SU-DHL-6 (cell line): ENCODE measurements around the gene DND1.

Source experiments
- H2AFZ ChIP-seq: fragments of 200-600 bp; sonication (generic); 2 replicates; pipeline ENCODE4 v1.6.1; 2014; ENCODE audit warnings: low read depth, mild to moderate bottlenecking, moderate library complexity, mixed read lengths, antibody characterized with exemption, low read length; ENCODE audit not compliant: severe bottlenecking
- H3F3A ChIP-seq: fragments of 200-600 bp; shearing (Covaris generic); 2 replicates; pipeline ENCODE4 v1.6.0; 2016; ENCODE audit warnings: antibody characterized with exemption, mild to moderate bottlenecking; ENCODE audit not compliant: insufficient read depth
- H3K27ac ChIP-seq: fragments of 200-600 bp; sonication (generic); 2 replicates; pipeline ENCODE4 v1.5.1; 2016; ENCODE audit warnings: low read depth, mild to moderate bottlenecking, low read length, moderate library complexity, mixed read lengths
- H3K27me3 ChIP-seq: fragments of 200-600 bp; sonication (generic), shearing (Covaris generic); 2 replicates; pipeline ENCODE4 v1.6.0; 2014; ENCODE audit warnings: mild to moderate bottlenecking, low read length
- H3K36me3 ChIP-seq: fragments of 200-600 bp; sonication (generic); 2 replicates; pipeline ENCODE4 v1.6.1; 2014; ENCODE audit warnings: mild to moderate bottlenecking, low read length, mixed read lengths
- H3K4me2 ChIP-seq: fragments of 300-600, 200-600 bp; shearing (Covaris generic), sonication (generic); 2 replicates; pipeline ENCODE4 v1.6.0; 2014; ENCODE audit warnings: low read length, low read depth, mild to moderate bottlenecking; ENCODE audit not compliant: poor library complexity, severe bottlenecking
- H3K4me3 ChIP-seq: fragments of 200-600 bp; sonication (generic); 2 replicates; pipeline ENCODE4 v1.5.1; 2014; ENCODE audit warnings: antibody characterized with exemption, low read length, mild to moderate bottlenecking, mixed read lengths; ENCODE audit not compliant: insufficient read depth, poor library complexity, severe bottlenecking
- H3K79me2 ChIP-seq: fragments of 200-600 bp; sonication (generic); 2 replicates; pipeline ENCODE4 v1.6.1; 2014; ENCODE audit warnings: mild to moderate bottlenecking, low read length, moderate library complexity; ENCODE audit not compliant: insufficient read depth
- H3K9ac ChIP-seq: fragments of 200-600 bp; sonication (generic); 2 replicates; pipeline ENCODE4 v1.7.0; 2014; ENCODE audit warnings: mild to moderate bottlenecking, low read length
- H3K9me2 ChIP-seq: fragments of 200-600 bp; sonication (generic); replicated peaks from 2 replicates; pipeline ENCODE4 v1.6.1; 2014; ENCODE audit warnings: low read length; ENCODE audit not compliant: insufficient read depth
- H3K9me3 ChIP-seq: fragments of 200-600 bp; sonication (generic); 2 replicates; pipeline ENCODE4 v1.6.1; 2014; ENCODE audit warnings: low read length, mixed read lengths; ENCODE audit not compliant: insufficient read depth
- H4K20me1 ChIP-seq: fragments of 200-600 bp; sonication (generic); 2 replicates; pipeline ENCODE4 v1.6.1; 2014; ENCODE audit warnings: low read depth, mild to moderate bottlenecking, antibody characterized with exemption, low read length, moderate library complexity, mixed read lengths
- EZH2phosphoT487 ChIP-seq: fragments of 200-600 bp; sonication (generic), shearing (Covaris generic); conservative IDR thresholded peaks from 2 replicates; pipeline ENCODE4 v1.6.1; 2018; ENCODE audit warnings: mild to moderate bottlenecking, antibody characterized with exemption, low read length, moderate library complexity, mixed read lengths
- TF ChIP-seq, protein P1 (sequence below): fragments of 200-600 bp; sonication (generic); IDR thresholded peaks from one replicate; pipeline ENCODE4 v1.5.1; 2017; ENCODE audit warnings: antibody characterized with exemption, mild to moderate bottlenecking, low read length, moderate library complexity; ENCODE audit not compliant: insufficient read depth, poor library complexity, severe bottlenecking

Gene DND1

DNA sequence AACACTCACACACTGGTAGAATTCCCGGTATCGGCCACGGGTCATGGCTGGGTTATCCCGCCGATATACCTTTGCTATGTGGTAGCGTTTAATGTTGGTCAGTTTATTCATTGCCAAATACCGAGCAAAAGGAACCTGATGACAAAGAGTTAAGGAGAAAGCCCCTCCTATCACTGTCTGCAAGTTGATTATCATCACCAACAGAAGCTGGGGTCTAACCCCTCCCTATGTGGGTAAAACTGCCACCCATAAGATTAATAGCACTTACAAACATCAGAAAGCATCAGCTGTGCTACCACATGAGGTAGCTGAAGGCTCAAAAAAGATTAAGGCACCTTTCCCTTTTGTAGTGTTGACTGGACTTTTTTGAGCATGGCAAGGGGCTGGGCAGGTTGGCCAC, 5.6 kb upstream of the DND1 start:
- Histone ChIP-seq H3K27ac (no peak overlapping the region), H4K20me1 (no peaks in the 10 kb centered on the region), H3K9ac (no peak overlapping the region), H3K4me2 (no peak overlapping the region), H3K4me3 (no peak overlapping the region), H3K9me3 (no peaks in the 10 kb centered on the region), H3K27me3 (no peaks in the 10 kb centered on the region), H3K79me2 (no peaks in the 10 kb centered on the region), H2AFZ (no peak overlapping the region), H3F3A (no peaks in the 10 kb centered on the region), H3K9me2 (no peaks in the 10 kb centered on the region), H3K36me3 (peaks cover 6% of the 10 kb centered on the region; the same call in 1 of the 2 replicates)
- TF ChIP-seq EZH2phosphoT487: no peak
- TF ChIP-seq, protein P1, sequence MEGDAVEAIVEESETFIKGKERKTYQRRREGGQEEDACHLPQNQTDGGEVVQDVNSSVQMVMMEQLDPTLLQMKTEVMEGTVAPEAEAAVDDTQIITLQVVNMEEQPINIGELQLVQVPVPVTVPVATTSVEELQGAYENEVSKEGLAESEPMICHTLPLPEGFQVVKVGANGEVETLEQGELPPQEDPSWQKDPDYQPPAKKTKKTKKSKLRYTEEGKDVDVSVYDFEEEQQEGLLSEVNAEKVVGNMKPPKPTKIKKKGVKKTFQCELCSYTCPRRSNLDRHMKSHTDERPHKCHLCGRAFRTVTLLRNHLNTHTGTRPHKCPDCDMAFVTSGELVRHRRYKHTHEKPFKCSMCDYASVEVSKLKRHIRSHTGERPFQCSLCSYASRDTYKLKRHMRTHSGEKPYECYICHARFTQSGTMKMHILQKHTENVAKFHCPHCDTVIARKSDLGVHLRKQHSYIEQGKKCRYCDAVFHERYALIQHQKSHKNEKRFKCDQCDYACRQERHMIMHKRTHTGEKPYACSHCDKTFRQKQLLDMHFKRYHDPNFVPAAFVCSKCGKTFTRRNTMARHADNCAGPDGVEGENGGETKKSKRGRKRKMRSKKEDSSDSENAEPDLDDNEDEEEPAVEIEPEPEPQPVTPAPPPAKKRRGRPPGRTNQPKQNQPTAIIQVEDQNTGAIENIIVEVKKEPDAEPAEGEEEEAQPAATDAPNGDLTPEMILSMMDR: no peak

DNA sequence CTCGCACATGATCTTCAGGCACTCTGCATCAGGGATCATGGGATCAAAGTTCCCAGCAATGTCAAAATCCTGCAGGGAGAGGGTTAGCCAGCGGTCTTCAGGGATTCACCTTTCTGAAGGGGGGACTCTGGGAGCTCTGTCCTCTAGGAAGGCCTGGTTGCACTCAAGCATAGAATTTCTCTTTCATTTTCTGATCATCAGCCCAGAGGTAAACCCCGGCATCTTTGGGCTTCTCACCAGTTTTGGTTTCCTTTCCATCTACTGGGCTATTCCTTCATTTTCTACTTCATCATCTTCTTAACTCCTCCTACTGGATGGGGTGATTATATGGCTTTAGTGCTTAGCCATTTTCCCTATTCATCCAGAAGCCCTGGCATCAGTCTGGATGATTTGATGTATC, 4.6 kb upstream of the DND1 start:
- H3K9ac ChIP-seq: no peak overlapping the region
- no peaks in the 10 kb centered on the region for H4K20me1 ChIP-seq
- no peak overlapping the region for H3K27ac ChIP-seq
- no peaks in the 10 kb centered on the region for H3K9me2 ChIP-seq
- peaks cover 3% of the 10 kb centered on the region; the same call in 1 of the 2 replicates for H3K36me3 ChIP-seq
- H3K27me3 ChIP-seq: no peaks in the 10 kb centered on the region
- H3F3A ChIP-seq: no peaks in the 10 kb centered on the region
- H3K4me3 ChIP-seq: no peak overlapping the region
- no peak overlapping the region for H3K4me2 ChIP-seq
- H3K9me3 ChIP-seq: no peaks in the 10 kb centered on the region
- no peak for TF ChIP-seq EZH2phosphoT487
- TF ChIP-seq, protein P1: no peak
- no peaks in the 10 kb centered on the region for H3K79me2 ChIP-seq
- no peak overlapping the region for H2AFZ ChIP-seq

DNA sequence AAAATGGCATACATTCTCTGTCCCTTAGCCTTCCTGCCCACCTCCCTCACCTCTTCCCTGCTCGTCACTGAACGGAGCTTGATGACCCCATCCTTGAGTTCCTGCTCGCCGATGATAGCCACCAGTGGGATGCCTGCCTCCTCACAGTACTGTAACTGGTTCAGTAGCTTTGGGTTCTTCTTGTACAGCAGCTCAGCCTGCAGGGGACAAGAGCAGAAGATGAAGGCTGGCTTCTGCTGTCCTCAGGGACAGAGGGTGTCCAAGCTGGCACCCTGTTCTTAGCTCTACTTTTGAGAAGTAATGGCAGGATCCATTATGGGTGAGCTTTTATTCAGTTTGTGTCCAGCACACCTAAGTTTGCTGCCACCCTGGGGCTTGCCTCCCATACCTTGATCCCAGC, 1.3 kb upstream of the DND1 start:
- no peak overlapping the region for H2AFZ ChIP-seq
- no peaks in the 10 kb centered on the region for H3K27me3 ChIP-seq
- TF ChIP-seq, protein P1: no peak
- TF ChIP-seq EZH2phosphoT487: no peak
- H3F3A ChIP-seq: no peaks in the 10 kb centered on the region
- H3K9me2 ChIP-seq: no peaks in the 10 kb centered on the region
- no peaks in the 10 kb centered on the region for H4K20me1 ChIP-seq
- no peak overlapping the region for H3K4me2 ChIP-seq
- no peak overlapping the region for H3K4me3 ChIP-seq
- H3K79me2 ChIP-seq: no peaks in the 10 kb centered on the region
- H3K9ac ChIP-seq: no peak overlapping the region
- no peak overlapping the region for H3K27ac ChIP-seq
- no peaks in the 10 kb centered on the region for H3K9me3 ChIP-seq
- H3K36me3 ChIP-seq: 0 out of 2 replicates have a peak, but pooled peaks cover 3% of the 10 kb centered on the region

DNA sequence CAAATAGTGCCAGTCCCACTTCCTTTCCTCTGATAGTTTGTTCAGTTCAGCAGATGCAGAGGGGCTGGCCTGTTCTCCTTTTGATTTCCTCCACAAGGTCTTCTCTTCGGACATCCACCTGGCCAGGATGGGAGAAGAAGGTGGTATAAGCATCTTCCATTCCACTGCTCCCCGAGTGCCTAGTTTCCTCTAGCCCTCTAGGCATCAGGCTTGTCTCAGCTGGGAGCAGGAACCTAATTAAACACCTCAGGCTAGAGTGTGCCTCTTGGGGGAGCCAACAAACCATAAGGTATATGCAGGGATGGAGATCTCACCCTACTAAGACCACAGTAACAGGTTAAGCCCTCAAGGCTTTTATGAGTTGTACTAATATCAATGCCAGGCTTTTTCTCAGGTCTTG, 835 bp upstream of the DND1 start:
- no peak overlapping the region for H3K9ac ChIP-seq
- H3K36me3 ChIP-seq: 0 out of 2 replicates have a peak, but pooled peaks cover 2% of the 10 kb centered on the region
- no peaks in the 10 kb centered on the region for H3K9me2 ChIP-seq
- H4K20me1 ChIP-seq: no peaks in the 10 kb centered on the region
- no peaks in the 10 kb centered on the region for H3K9me3 ChIP-seq
- H3K27ac ChIP-seq: no peak overlapping the region
- no peak overlapping the region for H3K4me2 ChIP-seq
- H3K27me3 ChIP-seq: no peaks in the 10 kb centered on the region
- no peak overlapping the region for H3K4me3 ChIP-seq
- TF ChIP-seq, protein P1: no peak
- no peak for TF ChIP-seq EZH2phosphoT487
- H3F3A ChIP-seq: no peaks in the 10 kb centered on the region
- no peak overlapping the region for H2AFZ ChIP-seq
- H3K79me2 ChIP-seq: no peaks in the 10 kb centered on the region
